ENCODE measurements around the gene BTG1. TPM values are rescaled to one million over a fixed set of nuclear protein-coding genes. Genes with fewer than 3 reads are reported as not detected.

Gene BTG1
- total RNA-seq, 1 donor, result 25.0 TPM

- peaks cover 23% of the 10 kb centered on the region for H3K36me3 ChIP-seq (ENCODE audit: insufficient read depth, low read length)
- H3K27me3 ChIP-seq (ENCODE audit: insufficient read depth, low read length), result no peaks in the 10 kb centered on the region
- H3K4me2 ChIP-seq (ENCODE audit: insufficient read depth, low read length), result peak overlapping the region; percentile 85
- H3K9me3 ChIP-seq (ENCODE audit: low read depth, low read length), result no peaks in the 10 kb centered on the region
- peaks cover 15% of the 10 kb centered on the region for H4K20me1 ChIP-seq (ENCODE audit: insufficient read depth, low read length)
- no peak for TF ChIP-seq CTCF (IDR thresholded peaks at IDR 0.05; ENCODE audit: extremely low read depth, low read depth, low read length)
- peak overlapping the region; percentile 86 for H3K27ac ChIP-seq (ENCODE audit: low read depth, low read length)
- H3K4me1 ChIP-seq (ENCODE audit: insufficient read depth, low read length), result peaks cover 16% of the 10 kb centered on the region
- no peak for DNase-seq (ENCODE audit: insufficient read length, low spot score, missing footprints)
- peak overlapping the region; percentile 98 for H2AFZ ChIP-seq (ENCODE audit: low read length)
- H3K79me2 ChIP-seq (ENCODE audit: insufficient read depth, low read length), result peaks cover 39% of the 10 kb centered on the region
- H3K4me3 ChIP-seq (ENCODE audit: insufficient read depth, low read length), result peak overlapping the region; percentile 89
Measured at GRCh38 chr12:92146497-92147224, 1.0 kb upstream of the BTG1 start.

- Histone ChIP-seq H3K27me3 (ENCODE audit: insufficient read depth, low read length) (no peaks in the 10 kb centered on the region), H3K4me1 (ENCODE audit: insufficient read depth, low read length) (peaks cover 24% of the 10 kb centered on the region), H3K27ac (ENCODE audit: low read depth, low read length) (peak overlapping the region; percentile 80), H3K4me2 (ENCODE audit: insufficient read depth, low read length) (peak overlapping the region; percentile 83), H4K20me1 (ENCODE audit: insufficient read depth, low read length) (peaks cover 15% of the 10 kb centered on the region), H3K79me2 (ENCODE audit: insufficient read depth, low read length) (peaks cover 52% of the 10 kb centered on the region), H3K4me3 (ENCODE audit: insufficient read depth, low read length) (peak overlapping the region; percentile 94), H3K9me3 (ENCODE audit: low read depth, low read length) (no peaks in the 10 kb centered on the region), H2AFZ (ENCODE audit: low read length) (no peak overlapping the region), H3K36me3 (ENCODE audit: insufficient read depth, low read length) (peaks cover 23% of the 10 kb centered on the region)
- peak; percentile 47 for DNase-seq (ENCODE audit: insufficient read length, low spot score, missing footprints)
- TF ChIP-seq CTCF (IDR thresholded peaks at IDR 0.05; ENCODE audit: extremely low read depth, low read depth, low read length), result no peak
Measured at GRCh38 chr12:92145481-92145730, 240 bp downstream of the BTG1 start.

GRCh38 chr12:92144631-92145480, 790 bp downstream of the BTG1 start:
- H3K4me2 ChIP-seq (ENCODE audit: insufficient read depth, low read length), result peak overlapping the region; percentile 83
- H2AFZ ChIP-seq (ENCODE audit: low read length), result no peak overlapping the region
- no peak for TF ChIP-seq CTCF (IDR thresholded peaks at IDR 0.05; ENCODE audit: extremely low read depth, low read depth, low read length)
- H3K27me3 ChIP-seq (ENCODE audit: insufficient read depth, low read length), result no peaks in the 10 kb centered on the region
- H3K27ac ChIP-seq (ENCODE audit: low read depth, low read length), result peak overlapping the region; percentile 80
- H3K79me2 ChIP-seq (ENCODE audit: insufficient read depth, low read length), result peaks cover 57% of the 10 kb centered on the region
- peaks cover 15% of the 10 kb centered on the region for H4K20me1 ChIP-seq (ENCODE audit: insufficient read depth, low read length)
- peaks cover 30% of the 10 kb centered on the region for H3K4me1 ChIP-seq (ENCODE audit: insufficient read depth, low read length)
- H3K9me3 ChIP-seq (ENCODE audit: low read depth, low read length), result no peaks in the 10 kb centered on the region
- peak overlapping the region; percentile 94 for H3K4me3 ChIP-seq (ENCODE audit: insufficient read depth, low read length)
- DNase-seq (ENCODE audit: insufficient read length, low spot score, missing footprints), result peak; percentile 84
- H3K36me3 ChIP-seq (ENCODE audit: insufficient read depth, low read length), result peaks cover 23% of the 10 kb centered on the region

Measured in osteoblast (primary cell).